K562 (cell line): Measurements from ENCODE around the gene LTA4H. TPM values are rescaled to one million over a fixed set of nuclear protein-coding genes. Genes with fewer than 3 reads are reported as not detected.

Source experiments
- ATAC-seq: fragments of 200-7000 bp; cut with Tn5 transposase; 3 replicates; pipeline ENCODE4 v1.9.1; 2020; ENCODE audit warnings: moderate library complexity
- BruUV-seq: library from RNA; stranded (reverse); fragments of 400-500 nt; replicated peaks from 2 replicates; lab custom pipeline; 2021; lab: Mats Ljungman, UMichigan
- CTCF ChIA-PET: fragments of 300-600 bp; formaldehyde crosslinking; extraction: SDS; loops from one replicate; lab custom pipeline; 2021; ENCODE audit warnings: low intra/inter-chr PET ratio; lab: Yijun Ruan, JAX
- POLR2A ChIA-PET: fragments of 300-600, 350-650 bp; sonication (Branson Sonifier 250); formaldehyde crosslinking; extraction: SDS; loops from one replicate; lab custom pipeline; 2021; ENCODE audit warnings: antibody characterized with exemption, inconsistent platforms; lab: Yijun Ruan, JAX
- DNase-seq, 4 experiments: peaks; one replicate each; pipeline versions ENCODE4 v3.0.0 to v3.0.0-alpha.2; 2011 to 2018; ENCODE audit warnings: low spot score in 3 of 4, mixed read lengths in 3 of 4; ENCODE audit errors: extremely low read depth in 1 of 4
- FAIRE-seq: peaks from 2 replicates; lab custom pipeline; 2011; peaks lifted over from hg19 to GRCh38; lab: Jason Lieb, UNC
- H2AFZ ChIP-seq: 2 replicates; pipeline ENCODE4 v1.6.0; 2011; ENCODE audit warnings: low read depth, low read length, control low read depth, inconsistent platforms
- H3K27ac ChIP-seq: fragments of 200-600 bp; 3 replicates; pipeline ENCODE4 v1.8.0; 2011; ENCODE audit warnings: low read depth, mild to moderate bottlenecking, control low read depth, inconsistent platforms, low read length, moderate library complexity, mixed read lengths; ENCODE audit errors: extremely low read depth
- H3K27me3 ChIP-seq, 2 experiments: fragments of 300-600 bp in 1 of 2; 2 replicates in 1 of 2; 3 replicates in 1 of 2; pipeline versions ENCODE4 v1.6.0 to v1.8.0; 2011; ENCODE audit warnings: inconsistent platforms in 2 of 2, low read length in 2 of 2, mild to moderate bottlenecking in 1 of 2, mixed read lengths in 1 of 2, moderate library complexity in 1 of 2; ENCODE audit not compliant: control insufficient read depth in 2 of 2, insufficient read depth in 2 of 2
- H3K36me3 ChIP-seq: fragments of 300-600 bp; 3 replicates; pipeline ENCODE4 v1.8.0; 2011; ENCODE audit warnings: mild to moderate bottlenecking, low read length, inconsistent platforms; ENCODE audit not compliant: control insufficient read depth, insufficient read depth
- H3K4me1 ChIP-seq, 2 experiments: fragments of 200-600 bp in 1 of 2; replicated peaks in 1 of 2; 2 replicates in 1 of 2; 3 replicates in 1 of 2; pipeline versions ENCODE4 v1.5.1 to v1.8.0; 2011; ENCODE audit warnings: inconsistent platforms in 2 of 2, low read length in 2 of 2, mild to moderate bottlenecking in 1 of 2, mixed read lengths in 1 of 2, moderate library complexity in 1 of 2; ENCODE audit not compliant: control insufficient read depth in 2 of 2, insufficient read depth in 2 of 2
- H3K4me2 ChIP-seq: 2 replicates; pipeline ENCODE4 v1.6.1; 2011; ENCODE audit warnings: low read length, control low read depth, inconsistent platforms, mixed read lengths; ENCODE audit not compliant: insufficient read depth
- H3K4me3 ChIP-seq: fragments of 200-600 bp; sonication (generic), shearing (Covaris generic); 2 replicates; pipeline ENCODE4 v1.5.1; 2016; ENCODE audit warnings: control low read depth, inconsistent platforms
- H3K79me2 ChIP-seq: fragments of 200-600 bp; 3 replicates; pipeline ENCODE4 v1.8.0; 2011; ENCODE audit warnings: low read length, inconsistent platforms; ENCODE audit not compliant: control insufficient read depth, insufficient read depth
- H3K9ac ChIP-seq, 2 experiments: 2 replicates each; pipeline versions ENCODE4 v1.6.0 to v1.6.1; 2011; ENCODE audit warnings: low read depth in 2 of 2, low read length in 2 of 2, control low read depth in 1 of 2, inconsistent platforms in 1 of 2, mild to moderate bottlenecking in 1 of 2, mixed read lengths in 1 of 2; ENCODE audit not compliant: insufficient read depth in 1 of 2
- H3K9me1 ChIP-seq: one replicate; pipeline ENCODE4 v1.6.0; 2011; ENCODE audit warnings: inconsistent platforms, mild to moderate bottlenecking, low read length, moderate library complexity; ENCODE audit not compliant: control insufficient read depth, insufficient read depth
- H3K9me3 ChIP-seq: replicated peaks from 2 replicates; pipeline ENCODE4 v1.5.1; 2011; ENCODE audit warnings: low read depth, low read length, inconsistent platforms; ENCODE audit not compliant: control insufficient read depth, insufficient read depth
- H4K20me1 ChIP-seq: replicated peaks from 2 replicates; pipeline ENCODE4 v1.6.1; 2011; ENCODE audit warnings: low read length, inconsistent platforms, mixed read lengths; ENCODE audit not compliant: control insufficient read depth, insufficient read depth
- CEBPG ChIP-seq, 3 experiments: fragments of 200-800 bp in 1 of 3; sonication (Bioruptor generic) in 1 of 3; sonication (generic) in 1 of 3; formaldehyde crosslinking in 1 of 3; IDR thresholded peaks in 2 of 3; conservative IDR thresholded peaks in 1 of 3; 2 replicates each; pipeline versions ENCODE4 v1.6.1 to v1.8.0; 2016 to 2022; ENCODE audit warnings: missing compliant biosample characterization in 2 of 3, missing genetic modification characterization in 2 of 3, mild to moderate bottlenecking in 1 of 3, missing genetic modification reagents in 1 of 3
- FOXO4 ChIP-seq: fragments of 450-650 bp; formaldehyde crosslinking; IDR thresholded peaks from 2 replicates; pipeline ENCODE4 v1.4.0; 2020; ENCODE audit warnings: mild to moderate bottlenecking, moderate library complexity
- PURB ChIP-seq: sonication (generic); formaldehyde crosslinking; IDR thresholded peaks from 2 replicates; pipeline ENCODE4 v1.9.0; 2021; ENCODE audit warnings: low read depth, mild to moderate bottlenecking, missing genetic modification reagents
- SREBF2 ChIP-seq: sonication (generic); formaldehyde crosslinking; IDR thresholded peaks from 2 replicates; pipeline ENCODE4 v1.4.0; 2020; ENCODE audit warnings: mild to moderate bottlenecking, missing genetic modification reagents
- ZNF586 ChIP-seq: fragments of 450-650 bp; formaldehyde crosslinking; conservative IDR thresholded peaks from 2 replicates; pipeline ENCODE4 v1.4.0; 2020; ENCODE audit warnings: mild to moderate bottlenecking, moderate library complexity
- WGBS: fragments of 100-300 bp; shearing (Covaris generic); methylation state at CpG from one replicate; pipeline ENCODE4 v1.1.6; 2016; ENCODE audit warnings: low coverage, mixed read lengths; ENCODE audit not compliant: insufficient coverage; ENCODE audit errors: missing lambda C conversion rate; 5-methylcytosine and 5-hydroxymethylcytosine counted together
- in situ Hi-C: fragments of 300-500 bp; cut with MboI; formaldehyde crosslinking; loops from 4 replicates; pipeline ENCODE4 v1.15.0; 2018; ENCODE audit warnings: inconsistent platforms, mixed read lengths
- intact Hi-C: fragments of 100-400 bp; cut with micrococcal nuclease; formaldehyde crosslinking; loops from 2 replicates; pipeline ENCODE4 v1.14.2; 2022
- polyA plus RNA-seq, 8 experiments: library from polyadenylated mRNA; depleted of rRNA in 4 of 8; stranded (reverse) in 5 of 8; unstranded in 3 of 8; fragments of >200 nt; fragmentation: Nextera tagmentation in 2 of 8; fragmentation: Illumina TruSeq in 1 of 8; extraction: Ambion mirVana in 2 of 8; extraction: Trizol in 1 of 8; gene quantifications; 2 replicates each; pipeline versions ENCODE4 v1.2.1 to v1.2.3, GENCODE V29; 2011 to 2014; ENCODE audit warnings: inconsistent platforms in 1 of 8, missing spikeins in 1 of 8
- total RNA-seq, 7 experiments: library from RNA; depleted of rRNA in 6 of 7; stranded (reverse); fragments of >200 nt in 6 of 7; fragmentation: Illumina TruSeq in 2 of 7; extraction: Trizol in 2 of 7; gene quantifications; 2 replicates each; pipeline versions ENCODE4 v1.2.1 to v1.2.3, GENCODE V29; 2011 to 2021; ENCODE audit warnings: low replicate concordance in 1 of 7
- TF ChIP-seq, protein P1 (sequence below): sonication (generic); formaldehyde crosslinking; IDR thresholded peaks from 2 replicates; pipeline ENCODE4 v1.5.0; 2020; ENCODE audit warnings: missing genetic modification reagents
- TF ChIP-seq, protein P2 (sequence below): fragments of 250-450 bp; sonication (Bioruptor Pico); IDR thresholded peaks from 2 replicates; pipeline ENCODE4 v1.4.0; 2020; ENCODE audit warnings: mild to moderate bottlenecking, moderate library complexity, borderline replicate concordance
- TF ChIP-seq, protein P3 (sequence below), 2 experiments: IDR thresholded peaks in 1 of 2; conservative IDR thresholded peaks in 1 of 2; 2 replicates each; pipeline ENCODE4 v1.6.1; 2016; ENCODE audit warnings: low read depth in 2 of 2, mild to moderate bottlenecking in 1 of 2, missing compliant biosample characterization in 1 of 2, missing genetic modification characterization in 1 of 2, moderate library complexity in 1 of 2

The LTA4H gene
- total and polyA plus RNA-seq, 9 of the 15 experiments (the other 6 are each of a cell fraction or from before 2014, with no cell fraction given) = 25.2 to 58.1 (median 40.5) TPM

GRCh38 chr12:95972832-95973456 is 62.4 kb downstream of the LTA4H start:
- DNase-seq (no peak), FAIRE-seq (no peak), ATAC-seq (no peak)
- no peak overlapping the region for H3K4me2 ChIP-seq
- H3K9me1 ChIP-seq = no peaks in the 10 kb centered on the region
- POLR2A ChIA-PET = no interaction called here
- no peak overlapping the region for H3K9ac ChIP-seq
- H3K36me3 ChIP-seq = no peaks in the 10 kb centered on the region
- intact Hi-C loops (no loop called here), in situ Hi-C loops (no loop called here)
- peaks cover 15 to 25% of the 10 kb centered on the region in 2 experiments for H3K27me3 ChIP-seq
- no peak overlapping the region for H2AFZ ChIP-seq
- CTCF ChIA-PET = no interaction called here
- no peak overlapping the region for H3K27ac ChIP-seq
- no TSS peak for BruUV-seq
- no peaks in the 10 kb centered on the region; a peak in 1 of 5 replicates for H3K4me1 ChIP-seq
- H3K4me3 ChIP-seq = no peak overlapping the region
- no peaks in the 10 kb centered on the region for H3K79me2 ChIP-seq
- 0% methylated on average over 4 of the region's 4 CpGs for WGBS
- no peaks in the 10 kb centered on the region for H3K9me3 ChIP-seq
- peaks cover 4% of the 10 kb centered on the region; the same call in 1 of the 2 replicates for H4K20me1 ChIP-seq
- TF ChIP-seq, protein P1, sequence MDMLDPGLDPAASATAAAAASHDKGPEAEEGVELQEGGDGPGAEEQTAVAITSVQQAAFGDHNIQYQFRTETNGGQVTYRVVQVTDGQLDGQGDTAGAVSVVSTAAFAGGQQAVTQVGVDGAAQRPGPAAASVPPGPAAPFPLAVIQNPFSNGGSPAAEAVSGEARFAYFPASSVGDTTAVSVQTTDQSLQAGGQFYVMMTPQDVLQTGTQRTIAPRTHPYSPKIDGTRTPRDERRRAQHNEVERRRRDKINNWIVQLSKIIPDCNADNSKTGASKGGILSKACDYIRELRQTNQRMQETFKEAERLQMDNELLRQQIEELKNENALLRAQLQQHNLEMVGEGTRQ (CRISPR knock-in tag) = peak; percentile 34
- no peak for TF ChIP-seq SREBF2 (CRISPR knock-in tag)
- TF ChIP-seq, protein P2, sequence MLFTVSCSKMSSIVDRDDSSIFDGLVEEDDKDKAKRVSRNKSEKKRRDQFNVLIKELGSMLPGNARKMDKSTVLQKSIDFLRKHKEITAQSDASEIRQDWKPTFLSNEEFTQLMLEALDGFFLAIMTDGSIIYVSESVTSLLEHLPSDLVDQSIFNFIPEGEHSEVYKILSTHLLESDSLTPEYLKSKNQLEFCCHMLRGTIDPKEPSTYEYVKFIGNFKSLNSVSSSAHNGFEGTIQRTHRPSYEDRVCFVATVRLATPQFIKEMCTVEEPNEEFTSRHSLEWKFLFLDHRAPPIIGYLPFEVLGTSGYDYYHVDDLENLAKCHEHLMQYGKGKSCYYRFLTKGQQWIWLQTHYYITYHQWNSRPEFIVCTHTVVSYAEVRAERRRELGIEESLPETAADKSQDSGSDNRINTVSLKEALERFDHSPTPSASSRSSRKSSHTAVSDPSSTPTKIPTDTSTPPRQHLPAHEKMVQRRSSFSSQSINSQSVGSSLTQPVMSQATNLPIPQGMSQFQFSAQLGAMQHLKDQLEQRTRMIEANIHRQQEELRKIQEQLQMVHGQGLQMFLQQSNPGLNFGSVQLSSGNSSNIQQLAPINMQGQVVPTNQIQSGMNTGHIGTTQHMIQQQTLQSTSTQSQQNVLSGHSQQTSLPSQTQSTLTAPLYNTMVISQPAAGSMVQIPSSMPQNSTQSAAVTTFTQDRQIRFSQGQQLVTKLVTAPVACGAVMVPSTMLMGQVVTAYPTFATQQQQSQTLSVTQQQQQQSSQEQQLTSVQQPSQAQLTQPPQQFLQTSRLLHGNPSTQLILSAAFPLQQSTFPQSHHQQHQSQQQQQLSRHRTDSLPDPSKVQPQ = no peak
- no peak for TF ChIP-seq CEBPG (CRISPR knock-in tag; IDR thresholded peaks at IDR 0.05)
- TF ChIP-seq CEBPG (tag; conservative IDR thresholded peaks at IDR 0.05 in 1 of 2, IDR thresholded peaks at IDR 0.05 in 1 of 2) = 0 out of 4 replicates have a peak, but pooled peaks of 1 of the 2 experiments have one; percentile 32
- TF ChIP-seq PURB (CRISPR knock-in tag) = no peak
- no peak for TF ChIP-seq ZNF586 (CRISPR knock-in tag)
- no peak for TF ChIP-seq FOXO4
- TF ChIP-seq, protein P3, sequence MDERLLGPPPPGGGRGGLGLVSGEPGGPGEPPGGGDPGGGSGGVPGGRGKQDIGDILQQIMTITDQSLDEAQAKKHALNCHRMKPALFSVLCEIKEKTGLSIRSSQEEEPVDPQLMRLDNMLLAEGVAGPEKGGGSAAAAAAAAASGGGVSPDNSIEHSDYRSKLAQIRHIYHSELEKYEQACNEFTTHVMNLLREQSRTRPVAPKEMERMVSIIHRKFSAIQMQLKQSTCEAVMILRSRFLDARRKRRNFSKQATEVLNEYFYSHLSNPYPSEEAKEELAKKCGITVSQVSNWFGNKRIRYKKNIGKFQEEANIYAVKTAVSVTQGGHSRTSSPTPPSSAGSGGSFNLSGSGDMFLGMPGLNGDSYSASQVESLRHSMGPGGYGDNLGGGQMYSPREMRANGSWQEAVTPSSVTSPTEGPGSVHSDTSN (CRISPR knock-in tag; IDR thresholded peaks at IDR 0.05; ENCODE audit: low read depth) = no peak
- TF ChIP-seq, protein P3 (tag; conservative IDR thresholded peaks at IDR 0.05; ENCODE audit: low read depth) = peak; percentile 76
